Brain microvascular endothelial cell (primary cell): ENCODE data around the gene HECTD1.

Experiments
- DNase-seq: peaks from one replicate; pipeline ENCODE4 v3.0.0-alpha.2; 2020
- H3K27ac ChIP-seq: fragments of 250-450 bp; sonication (Bioruptor Pico); 2 replicates; pipeline ENCODE4 v1.5.1; 2020; ENCODE audit warnings: mild to moderate bottlenecking, moderate library complexity
- H3K27me3 ChIP-seq: fragments of 250-450 bp; sonication (Bioruptor Pico); replicated peaks from 2 replicates; pipeline ENCODE4 v1.5.1; 2020; ENCODE audit warnings: mild to moderate bottlenecking
- H3K36me3 ChIP-seq: fragments of 250-450 bp; sonication (Bioruptor Pico); replicated peaks from 2 replicates; pipeline ENCODE4 v1.5.1; 2020; ENCODE audit warnings: mild to moderate bottlenecking
- H3K4me3 ChIP-seq: 2 replicates; pipeline ENCODE4 v1.5.1; 2011; ENCODE audit warnings: low read depth, mild to moderate bottlenecking, control low read depth, low read length, moderate library complexity
- CTCF ChIP-seq: IDR thresholded peaks from 2 replicates; pipeline ENCODE4 v1.5.1; 2011; ENCODE audit warnings: low read depth, mild to moderate bottlenecking, moderate library complexity, low read length, control low read depth, inconsistent platforms; ENCODE audit errors: missing control alignments
- in situ Hi-C: cut with HindIII; loops from 2 replicates; pipeline ENCODE4 v1.10.0; 2017; ENCODE audit warnings: low sequenced_read_pairs, low pct_ligation_motif_present

HECTD1 gene

GRCh38 chr14:31169877-31170276 lies 37.7 kb downstream of the HECTD1 start:
- Histone ChIP-seq H3K4me3 (no peak overlapping the region), H3K27ac (no peak overlapping the region), H3K27me3 (no peaks in the 10 kb centered on the region), H3K36me3 (peaks cover 23% of the 10 kb centered on the region)
- TF ChIP-seq CTCF: no peak
- in situ Hi-C loops: no loop called here
- DNase-seq: no peak

GRCh38 chr14:31167032-31167431 lies 40.6 kb downstream of the HECTD1 start:
- H3K4me3 ChIP-seq: no peak overlapping the region
- no peak for TF ChIP-seq CTCF
- no peaks in the 10 kb centered on the region for H3K27me3 ChIP-seq
- H3K36me3 ChIP-seq: peaks cover 29% of the 10 kb centered on the region
- in situ Hi-C loops: no loop called here
- DNase-seq: no peak
- no peak overlapping the region for H3K27ac ChIP-seq

GRCh38 chr14:31166271-31166561 lies 41.4 kb downstream of the HECTD1 start:
- in situ Hi-C loops: no loop called here
- no peak for TF ChIP-seq CTCF
- Histone ChIP-seq H3K4me3 (no peak overlapping the region), H3K27me3 (no peaks in the 10 kb centered on the region), H3K27ac (peak overlapping the region; percentile 36), H3K36me3 (peaks cover 29% of the 10 kb centered on the region)
- DNase-seq: no peak

GRCh38 chr14:31164115-31164514 lies 43.5 kb downstream of the HECTD1 start:
- in situ Hi-C loops: no loop called here
- no peak for TF ChIP-seq CTCF
- DNase-seq: no peak
- Histone ChIP-seq H3K27ac (no peak overlapping the region), H3K4me3 (no peak overlapping the region), H3K27me3 (no peaks in the 10 kb centered on the region), H3K36me3 (peaks cover 28% of the 10 kb centered on the region)

- Histone ChIP-seq H3K27me3 (no peaks in the 10 kb centered on the region), H3K4me3 (no peak overlapping the region), H3K27ac (no peak overlapping the region), H3K36me3 (peaks cover 29% of the 10 kb centered on the region)
- in situ Hi-C loops: no loop called here
- DNase-seq: no peak
- TF ChIP-seq CTCF: no peak
These were observed 44.5 kb downstream of the HECTD1 start for GRCh38 chr14:31162910-31163649.

GRCh38 chr14:31161274-31161673 lies 46.3 kb downstream of the HECTD1 start:
- no peak for DNase-seq
- peaks cover 17% of the 10 kb centered on the region for H3K36me3 ChIP-seq
- no peak for TF ChIP-seq CTCF

More at GRCh38 chr14:31161274-31161673, 46.3 kb downstream of the HECTD1 start:
- in situ Hi-C loops: no loop called here
- H3K27ac ChIP-seq: no peak overlapping the region
- no peaks in the 10 kb centered on the region for H3K27me3 ChIP-seq
- H3K4me3 ChIP-seq: no peak overlapping the region
